GM18520 (cell line): ENCODE measurements around the gene SYTL1.

Source experiments
- ATAC-seq: cut with Tn5 transposase; IDR thresholded peaks from one replicate; pipeline ENCODE4 v1.9.1; 2021; ENCODE audit not compliant: unreplicated experiment

SYTL1 gene

GRCh38 chr1:27402349-27402754 is 60.5 kb downstream of the SYTL1 start:
- no peak for ATAC-seq

- ATAC-seq, result no peak
Observed at GRCh38 chr1:27403065-27403726, 61.4 kb downstream of the SYTL1 start.
